ENCODE data around the gene BHLHE41.

The BHLHE41 gene

DNA sequence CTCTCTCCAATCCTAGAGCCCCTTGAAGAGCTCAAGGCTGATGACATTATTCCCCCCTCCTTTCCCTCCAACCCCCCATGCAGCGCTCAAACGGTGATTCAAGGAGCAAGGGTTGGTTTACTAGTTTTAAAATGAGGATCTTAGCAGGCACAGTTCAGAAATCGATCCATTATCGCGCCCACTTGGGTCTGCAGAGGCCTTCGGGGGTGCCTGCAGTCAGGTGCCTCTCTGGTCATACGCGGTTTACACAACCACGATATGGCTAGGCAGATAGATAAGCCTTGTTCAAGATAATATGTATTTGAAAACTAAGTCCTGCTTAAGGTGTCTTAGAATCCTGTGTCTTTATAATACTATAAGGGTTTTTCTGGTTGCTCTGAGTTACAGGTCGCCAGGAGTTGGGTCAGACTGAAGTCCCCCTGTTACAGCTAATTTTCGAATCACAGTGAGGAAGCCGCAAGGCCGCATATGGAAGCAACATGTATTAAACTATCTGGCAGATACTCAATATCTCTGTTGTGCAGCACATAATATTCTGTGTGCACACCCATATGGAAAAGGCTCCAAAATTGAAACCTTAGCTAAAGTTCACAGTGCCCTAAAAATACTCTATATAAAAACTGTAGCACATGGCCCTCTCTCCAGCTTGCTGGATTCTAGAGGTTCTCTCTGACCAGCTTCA lies 10.0 kb downstream of the BHLHE41 start:
- no peak for DNase-seq (ENCODE audit: low read depth in 3 of 3, low spot score in 1 of 3)

GRCh38 chr12:26113853-26114719 lies 10.8 kb downstream of the BHLHE41 start:
- DNase-seq (ENCODE audit: low read depth in 3 of 3, low spot score in 1 of 3): peak; percentile 12 to 76 (median 53)

- no peak for DNase-seq (ENCODE audit: low read depth in 3 of 3, low spot score in 1 of 3)
Observed at GRCh38 chr12:26113181-26113654, 11.6 kb downstream of the BHLHE41 start.

GRCh38 chr12:26112703-26113147 lies 12.1 kb downstream of the BHLHE41 start:
- DNase-seq (ENCODE audit: low read depth in 3 of 3, low spot score in 1 of 3): no peak

DNA sequence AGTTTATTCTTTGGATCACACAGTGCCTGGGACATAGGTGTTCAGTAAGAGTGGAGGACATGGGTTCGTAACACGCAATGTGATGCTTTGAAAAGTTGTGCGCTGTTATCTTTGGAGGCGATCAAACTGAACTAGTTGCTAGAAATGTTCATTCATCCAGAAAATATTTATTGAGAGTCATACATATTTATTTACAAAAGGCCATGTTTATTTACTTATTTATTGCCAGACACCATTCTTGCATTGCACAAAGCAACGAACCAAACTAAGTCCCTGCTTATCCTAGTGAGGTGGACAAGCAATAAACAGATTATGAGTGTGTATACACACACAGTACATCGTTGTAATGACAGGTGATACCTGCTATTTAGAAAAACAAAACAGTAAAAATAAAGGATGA lies 12.6 kb downstream of the BHLHE41 start:
- no peak for DNase-seq (ENCODE audit: low read depth in 3 of 3, low spot score in 1 of 3)

DNA sequence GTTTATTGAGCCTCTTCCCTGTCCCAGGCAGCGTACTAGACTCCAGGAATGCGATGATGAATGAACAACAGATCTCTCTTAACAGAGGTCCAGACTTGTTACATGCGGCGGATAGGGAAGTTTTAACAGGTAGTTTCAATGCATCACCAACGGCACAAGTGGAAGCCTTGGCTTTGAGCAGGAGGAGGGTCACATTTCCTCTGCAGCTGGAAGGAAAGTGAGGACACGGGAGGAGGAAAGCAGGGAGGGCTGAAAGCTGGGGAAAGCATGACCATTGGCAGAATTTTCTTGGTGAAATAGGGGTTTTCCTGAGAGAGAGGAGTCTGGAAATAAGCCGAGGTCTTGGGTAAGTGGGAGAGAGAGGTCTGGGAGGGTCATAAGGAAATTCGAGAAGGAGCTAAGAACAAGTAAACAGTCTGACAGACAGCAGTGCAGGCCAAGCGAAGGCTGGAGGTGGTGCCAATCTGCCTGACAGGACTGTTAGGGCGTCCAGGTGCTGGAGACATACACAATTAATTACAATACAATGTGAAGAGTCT lies 15.4 kb downstream of the BHLHE41 start:
- no peak for DNase-seq (ENCODE audit: low read depth in 3 of 3, low spot score in 1 of 3)

DNA sequence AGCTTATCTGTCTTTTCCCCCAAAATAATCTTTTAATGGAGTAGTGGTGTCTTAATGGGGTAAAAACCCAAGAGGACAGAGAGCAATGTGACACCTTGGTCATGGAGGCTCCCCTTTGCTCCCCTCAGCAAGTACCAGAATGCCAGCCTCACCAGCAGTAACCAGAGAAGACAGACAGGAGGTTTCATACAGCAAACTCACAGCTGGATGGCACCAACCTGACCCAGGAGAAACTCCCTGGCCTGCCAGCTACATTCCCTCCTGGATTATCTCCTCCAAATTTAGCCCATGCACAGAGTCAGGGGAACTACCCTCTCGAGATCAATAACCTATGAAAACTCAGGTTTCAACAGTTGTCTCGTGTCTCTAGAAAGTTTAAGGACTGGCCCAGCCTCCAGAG lies 15.9 kb downstream of the BHLHE41 start:
- no peak for DNase-seq (ENCODE audit: low read depth in 3 of 3, low spot score in 1 of 3)

DNA sequence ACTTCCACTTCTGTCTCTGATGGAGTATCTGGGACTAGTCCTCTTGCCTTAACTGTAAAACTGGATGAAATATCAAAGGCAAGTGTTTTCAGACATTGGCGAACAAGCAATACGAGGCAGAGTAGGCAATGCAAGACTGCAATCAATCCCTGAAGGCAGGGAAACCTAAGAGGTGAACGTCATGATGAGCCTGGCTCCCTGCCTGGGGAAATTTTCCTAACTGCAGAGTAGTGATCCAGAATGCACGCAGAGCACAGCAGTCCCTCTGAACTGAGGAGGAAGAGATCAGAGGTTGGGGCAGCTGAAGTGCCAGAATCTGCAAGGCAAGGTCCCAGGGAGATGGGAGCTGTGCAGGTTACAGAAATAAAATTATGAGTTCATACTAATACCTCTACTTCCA lies 18.5 kb downstream of the BHLHE41 start:
- no peak for DNase-seq (ENCODE audit: low read depth in 3 of 3, low spot score in 1 of 3)

GRCh38 chr12:26102953-26103352 lies 21.9 kb downstream of the BHLHE41 start:
- DNase-seq (ENCODE audit: low read depth in 3 of 3, low spot score in 1 of 3): no peak

DNA sequence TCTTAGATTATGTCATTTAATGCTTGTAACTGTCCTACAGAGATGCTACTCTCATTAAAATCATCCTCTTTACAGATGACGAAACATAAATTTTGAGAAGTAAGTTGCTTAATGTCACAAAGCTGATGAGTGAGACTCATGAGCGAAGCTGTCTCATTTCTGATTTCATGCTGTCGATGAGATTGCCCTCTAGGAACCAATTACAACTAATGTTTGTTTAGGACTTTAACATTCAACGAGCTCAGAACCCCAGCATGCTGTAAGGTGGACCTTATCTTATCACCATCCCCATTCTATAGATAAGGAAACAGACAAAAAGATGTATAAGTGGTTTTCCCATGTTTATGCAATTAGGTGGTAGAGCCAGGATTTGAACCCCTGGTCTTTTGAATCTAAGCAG lies 23.1 kb downstream of the BHLHE41 start:
- no peak for DNase-seq (ENCODE audit: low read depth in 3 of 3, low spot score in 1 of 3)

GRCh38 chr12:26101350-26101734 lies 23.5 kb downstream of the BHLHE41 start:
- no peak for DNase-seq (ENCODE audit: low read depth in 3 of 3, low spot score in 1 of 3)

DNA sequence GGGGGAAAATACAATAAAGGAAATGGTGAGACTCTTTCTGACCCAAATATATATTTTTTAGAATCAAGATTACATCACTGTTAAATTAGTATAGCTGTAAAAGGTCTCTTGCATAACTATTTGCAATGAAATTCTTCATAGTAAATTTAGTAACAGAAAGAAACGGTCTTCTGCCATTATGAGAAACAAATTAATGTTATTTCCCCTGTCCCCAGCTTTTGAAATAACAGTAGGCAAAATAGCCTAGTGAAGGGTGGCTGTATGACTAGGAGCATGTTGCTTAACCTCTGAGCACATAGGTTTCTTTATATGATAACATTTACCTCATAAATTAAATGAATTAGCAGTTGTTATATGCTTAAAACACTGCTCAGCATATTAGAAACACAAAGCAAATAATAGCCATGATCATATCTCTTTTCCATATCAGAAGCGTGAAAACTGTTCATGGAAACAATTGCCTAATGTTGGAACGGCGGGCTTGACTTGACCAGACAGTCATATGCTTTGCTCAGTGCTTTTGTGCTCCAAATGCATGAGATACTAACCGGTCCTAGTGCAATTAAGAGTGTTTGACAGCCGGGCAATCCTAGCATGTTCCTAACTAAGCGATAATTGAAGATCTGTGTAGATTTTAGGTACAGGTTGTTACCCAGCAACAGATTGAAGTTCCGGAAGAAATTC lies 24.0 kb downstream of the BHLHE41 start:
- no peak for DNase-seq (ENCODE audit: low read depth in 3 of 3, low spot score in 1 of 3)

DNA sequence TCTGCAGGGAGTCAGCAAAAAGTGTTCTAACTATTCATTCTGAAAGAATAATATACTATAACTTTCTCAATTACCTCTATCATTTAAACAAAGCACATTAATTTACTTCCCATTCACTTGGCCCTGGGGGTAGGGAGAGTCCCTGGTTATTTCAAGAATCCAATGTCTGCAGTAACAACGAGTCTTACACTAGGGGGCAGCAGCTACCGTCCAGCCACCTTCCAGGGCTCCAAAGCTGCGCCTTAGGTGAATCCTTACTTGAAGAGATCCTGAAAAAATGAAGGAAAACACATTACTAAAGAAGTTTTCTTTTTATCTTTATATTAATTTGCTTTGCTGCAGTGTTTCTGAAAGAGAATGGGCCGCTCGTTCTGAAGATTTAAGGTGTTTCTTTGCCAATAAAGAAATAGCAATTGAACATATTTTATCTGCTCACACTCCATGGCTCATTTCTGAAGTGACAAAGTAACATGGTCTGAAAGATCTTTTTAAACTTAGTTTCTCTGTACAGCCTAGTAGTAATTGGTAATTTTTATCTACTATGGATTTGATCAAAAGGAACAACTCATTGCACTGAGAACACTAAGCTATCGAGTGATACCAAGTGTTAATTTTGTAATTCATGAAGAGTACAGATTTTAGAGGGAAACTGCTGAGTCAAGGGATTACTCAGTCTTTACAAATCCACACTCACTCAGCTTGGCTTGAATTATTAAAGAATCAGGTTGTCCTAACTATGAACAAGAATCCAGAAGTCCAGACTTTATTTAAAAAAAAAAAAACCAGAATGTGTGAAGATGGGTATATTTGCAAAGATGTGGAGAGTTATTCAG lies 27.6 kb downstream of the BHLHE41 start:
- DNase-seq (ENCODE audit: low read depth in 3 of 3, low spot score in 1 of 3): peak in 2 of 3 donors; percentile 9 to 25

GRCh38 chr12:26096036-26096435 lies 28.8 kb downstream of the BHLHE41 start:
- DNase-seq (ENCODE audit: low read depth in 3 of 3, low spot score in 1 of 3): no peak

- no peak for DNase-seq (ENCODE audit: low read depth in 3 of 3, low spot score in 1 of 3)
Observed at GRCh38 chr12:26095186-26095585, 29.7 kb downstream of the BHLHE41 start.

GRCh38 chr12:26092346-26093105 lies 32.3 kb downstream of the BHLHE41 start:
- DNase-seq (ENCODE audit: low read depth in 3 of 3, low spot score in 1 of 3): no peak

- no peak for DNase-seq (ENCODE audit: low read depth in 3 of 3, low spot score in 1 of 3)
Observed at GRCh38 chr12:26091822-26092221, 33.0 kb downstream of the BHLHE41 start.

- no peak for DNase-seq (ENCODE audit: low read depth in 3 of 3, low spot score in 1 of 3)
Observed at GRCh38 chr12:26090836-26091510, 33.9 kb downstream of the BHLHE41 start.

GRCh38 chr12:26088998-26089397 lies 35.8 kb downstream of the BHLHE41 start:
- DNase-seq (ENCODE audit: low read depth in 3 of 3, low spot score in 1 of 3): no peak

All from stimulated activated CD4-positive, alpha-beta T cell treated with anti-CD3 and anti-CD28 coated beads, TNF-alpha, amount 100 ng/mL, for 1 hour (primary cell).